ENCODE measurements around the gene MELTF. TPM values are rescaled to one million over a fixed set of nuclear protein-coding genes. Genes with fewer than 3 reads are reported as not detected.

Gene MELTF
- polyA plus RNA-seq, 3 donors, result 1.9 to 2.4 (median 2.3) TPM

- DNase-seq (ENCODE audit: low read depth in 3 of 3, low spot score in 2 of 3), result no peak
Observed at GRCh38 chr3:197010556-197011351, 18.9 kb downstream of the MELTF start.

- no peak for DNase-seq (ENCODE audit: low read depth in 3 of 3, low spot score in 2 of 3)
Observed at GRCh38 chr3:197009532-197010019, 20.0 kb downstream of the MELTF start.

- DNase-seq (ENCODE audit: low read depth in 3 of 3, low spot score in 2 of 3), result no peak
Observed at GRCh38 chr3:197008436-197009209, 21.0 kb downstream of the MELTF start.

- no peak for DNase-seq (ENCODE audit: low read depth in 3 of 3, low spot score in 2 of 3)
Observed at GRCh38 chr3:197007953-197008352, 21.7 kb downstream of the MELTF start.

GRCh38 chr3:197007296-197007940 lies 22.2 kb downstream of the MELTF start:
- no peak for DNase-seq (ENCODE audit: low read depth in 3 of 3, low spot score in 2 of 3)

- no peak for DNase-seq (ENCODE audit: low read depth in 3 of 3, low spot score in 2 of 3)
Observed at GRCh38 chr3:197006860-197007259, 22.8 kb downstream of the MELTF start.

- no peak for DNase-seq (ENCODE audit: low read depth in 3 of 3, low spot score in 2 of 3)
Observed at GRCh38 chr3:197006446-197006845, 23.2 kb downstream of the MELTF start.

GRCh38 chr3:197003461-197004385 lies 25.9 kb downstream of the MELTF start:
- no peak for DNase-seq (ENCODE audit: low read depth in 3 of 3, low spot score in 2 of 3)

- DNase-seq (ENCODE audit: low read depth in 3 of 3, low spot score in 2 of 3), result no peak
Observed at GRCh38 chr3:197002701-197003454, 26.7 kb downstream of the MELTF start.

- DNase-seq (ENCODE audit: low read depth in 3 of 3, low spot score in 2 of 3), result no peak
Observed at GRCh38 chr3:197001972-197002700, 27.5 kb downstream of the MELTF start.

- no peak for DNase-seq (ENCODE audit: low read depth in 3 of 3, low spot score in 2 of 3)
Observed at GRCh38 chr3:197001106-197001971, 28.3 kb downstream of the MELTF start.

GRCh38 chr3:197000211-197000610 lies 29.4 kb downstream of the MELTF start:
- DNase-seq (ENCODE audit: low read depth in 3 of 3, low spot score in 2 of 3), result no peak

GRCh38 chr3:196998966-196999760 lies 30.5 kb downstream of the MELTF start:
- no peak for DNase-seq (ENCODE audit: low read depth in 3 of 3, low spot score in 2 of 3)

- no peak for DNase-seq (ENCODE audit: low read depth in 3 of 3, low spot score in 2 of 3)
Observed at GRCh38 chr3:196997311-196997710, 32.3 kb downstream of the MELTF start.

- DNase-seq (ENCODE audit: low read depth in 3 of 3, low spot score in 2 of 3), result no peak
Observed at GRCh38 chr3:196996454-196997265, 33.0 kb downstream of the MELTF start.

GRCh38 chr3:196995646-196996355 lies 33.8 kb downstream of the MELTF start:
- no peak for DNase-seq (ENCODE audit: low read depth in 3 of 3, low spot score in 2 of 3)
